Activated naive CD8-positive, alpha-beta T cell treated with anti-CD3 and anti-CD28 coated beads, Interleukin-2, amount 10 ng/mL, durations not matched to agents 7 days and 5 days (primary cell): ENCODE data around the gene TAF10. TPM values are rescaled to one million over a fixed set of nuclear protein-coding genes. Genes with fewer than 3 reads are reported as not detected.

Experiments used
- ATAC-seq: fragments of 150-1000 bp; cut with Tn5 transposase; one replicate; pipeline ENCODE4 v1.10.0; 2021; ENCODE audit warnings: low read depth, moderate library complexity
- POLR2A ChIA-PET: fragments of 350-600 bp; sonication (Branson Sonifier 250); formaldehyde crosslinking; loops from one replicate; lab custom pipeline; 2021; ENCODE audit warnings: antibody characterized with exemption; lab: Charles Lee
- DNase-seq: peaks from one replicate; pipeline ENCODE4 v3.0.0; 2021
- H3K27ac Mint-ChIP-seq: one replicate; pipeline ENCODE4 v1.8.0; 2022; ENCODE audit warnings: mild to moderate bottlenecking, mixed read lengths
- H3K27me3 Mint-ChIP-seq: one replicate; pipeline ENCODE4 v1.8.0; 2022; ENCODE audit warnings: mild to moderate bottlenecking, moderate library complexity, mixed read lengths
- H3K36me3 Mint-ChIP-seq: one replicate; pipeline ENCODE4 v1.8.0; 2021; ENCODE audit warnings: mild to moderate bottlenecking, mixed read lengths
- H3K4me1 Mint-ChIP-seq: one replicate; pipeline ENCODE4 v1.8.0; 2021; ENCODE audit warnings: mixed read lengths
- H3K4me3 Mint-ChIP-seq: one replicate; pipeline ENCODE4 v1.8.0; 2022; ENCODE audit warnings: mild to moderate bottlenecking, moderate library complexity, mixed read lengths
- H3K9me3 Mint-ChIP-seq: one replicate; pipeline ENCODE4 v1.8.0; 2021; ENCODE audit warnings: mixed read lengths
- total RNA-seq, 2 experiments: library from RNA; stranded (reverse); gene quantifications; one replicate each; pipeline ENCODE4 v1.2.3, GENCODE V29; 2021

The TAF10 gene
- total RNA-seq, 2 experiments from 2014 or later, result 154 to 156 TPM

DNA sequence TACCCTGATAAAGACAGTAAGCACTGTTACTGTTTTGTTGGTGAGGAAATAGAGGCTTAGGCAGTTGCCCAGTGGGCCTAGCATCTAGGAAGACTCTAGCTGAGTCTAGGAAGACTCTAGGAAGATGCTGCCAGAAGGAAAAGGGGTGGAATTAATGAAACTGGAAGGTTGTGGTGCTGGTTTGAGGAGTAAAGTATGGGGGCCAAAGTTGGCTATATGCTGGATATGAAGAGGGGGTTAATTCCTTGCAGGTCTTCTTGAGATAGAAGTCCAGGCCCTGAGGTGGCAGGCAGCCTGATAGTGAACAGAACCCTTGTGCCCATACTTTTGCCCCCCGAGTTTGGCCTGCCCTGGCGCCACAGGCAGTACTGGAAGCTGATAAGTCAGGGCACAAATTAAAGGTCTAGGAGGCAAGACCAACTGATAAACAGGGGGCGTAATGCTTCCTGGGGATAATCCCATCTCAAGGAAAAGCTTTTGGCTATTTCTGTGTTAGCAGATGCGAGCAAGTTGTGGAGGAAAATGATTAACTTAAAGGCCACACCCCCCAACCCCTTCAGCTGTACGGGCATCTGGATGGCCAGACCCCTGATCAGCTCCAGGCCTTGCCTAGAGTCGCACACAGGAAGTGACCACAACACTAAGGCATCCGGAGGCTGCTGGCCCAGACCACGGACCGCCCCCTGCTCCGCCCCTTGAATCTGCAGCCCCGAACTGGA lies 5.4 kb downstream of the TAF10 start:
- Mint-ChIP-seq H3K27ac (no peak overlapping the region), H3K4me1 (peaks cover 45% of the 10 kb centered on the region)
- peak; percentile 79 for DNase-seq

DNA sequence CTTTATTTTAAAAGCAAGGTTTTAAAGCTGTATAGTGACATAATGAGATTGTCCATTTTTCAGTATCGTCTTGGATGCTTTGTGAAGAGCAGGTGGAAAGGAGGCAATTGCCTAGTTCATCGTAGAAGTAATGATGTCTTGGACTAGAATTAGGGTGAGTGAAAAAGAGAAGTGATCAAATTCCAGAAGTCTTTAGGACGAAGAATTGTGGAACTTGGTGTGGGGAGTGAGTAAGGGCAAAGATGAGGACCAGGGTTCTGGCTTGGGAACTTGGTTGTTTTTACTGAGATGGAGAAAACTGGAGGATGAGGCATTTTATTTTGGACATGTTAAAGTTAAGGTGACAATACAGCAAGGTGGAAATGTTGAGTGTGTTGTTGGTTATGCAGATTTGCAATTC lies 7.2 kb downstream of the TAF10 start:
- Mint-ChIP-seq H3K27me3 (no peaks in the 10 kb centered on the region), H3K36me3 (peaks cover 21% of the 10 kb centered on the region), H3K4me3 (no peak overlapping the region), H3K9me3 (no peaks in the 10 kb centered on the region), H3K4me1 (peaks cover 35% of the 10 kb centered on the region), H3K27ac (no peak overlapping the region)
- DNase-seq, result no peak
- no peak for ATAC-seq
- POLR2A ChIA-PET, result interaction anchor here (0.8 to 9.4 kb wide), 10 partner anchors 15 to 215 kb away, joined by 3 to 95 read pairs (median 4); partner anchors contain the start of genes MRPL17, SMPD1 and TPP1

More for the DNA sequence above, 5.4 kb downstream of the TAF10 start:
- Mint-ChIP-seq H3K36me3 (peaks cover 26% of the 10 kb centered on the region), H3K9me3 (no peaks in the 10 kb centered on the region), H3K27me3 (no peaks in the 10 kb centered on the region), H3K4me3 (no peak overlapping the region)
- POLR2A ChIA-PET, result interaction anchor here (0.9 to 9.4 kb wide), 5 partner anchors 14 to 204 kb away, joined by 3 to 95 read pairs (median 3); partner anchors contain the start of gene TPP1
- peak; percentile 19 for ATAC-seq

DNA sequence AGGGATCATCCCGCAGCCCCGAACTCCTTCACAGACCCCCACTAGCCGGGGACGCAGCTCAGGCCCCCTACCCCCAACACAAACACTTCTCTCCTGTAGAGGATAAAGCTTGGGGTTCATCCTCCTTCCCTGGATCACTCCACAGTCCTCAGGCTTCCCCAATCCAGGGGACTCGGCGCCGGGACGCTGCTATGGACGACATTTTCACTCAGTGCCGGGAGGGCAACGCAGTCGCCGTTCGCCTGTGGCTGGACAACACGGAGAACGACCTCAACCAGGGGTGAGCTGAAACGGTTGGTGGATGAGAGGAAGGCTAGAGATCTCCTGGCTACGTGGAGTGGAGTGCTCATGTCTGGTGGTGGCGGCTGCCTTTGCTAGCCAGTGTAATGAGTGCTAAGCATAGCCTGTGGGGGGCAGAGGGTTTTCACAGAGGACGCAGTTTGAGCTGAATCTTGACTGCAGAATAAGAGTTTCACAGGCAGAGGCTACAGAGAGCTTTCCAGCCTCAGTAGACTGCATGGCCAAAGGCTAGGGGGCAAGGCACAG lies 7.9 kb downstream of the TAF10 start:
- DNase-seq, result peak; percentile 63
- H3K4me1 Mint-ChIP-seq, result peaks cover 38% of the 10 kb centered on the region
- H3K36me3 Mint-ChIP-seq, result peaks cover 20% of the 10 kb centered on the region
- peak; percentile 59 for ATAC-seq
- no peaks in the 10 kb centered on the region for H3K27me3 Mint-ChIP-seq
- POLR2A ChIA-PET, result interaction anchor here (0.8 to 9.4 kb wide), 12 partner anchors 16 to 214 kb away, joined by 3 to 95 read pairs (median 4); partner anchors contain the start of genes ARFIP2, MRPL17, SMPD1 and TIMM10B
- H3K4me3 Mint-ChIP-seq, result no peak overlapping the region
- no peak overlapping the region for H3K27ac Mint-ChIP-seq
- H3K9me3 Mint-ChIP-seq, result no peaks in the 10 kb centered on the region

DNA sequence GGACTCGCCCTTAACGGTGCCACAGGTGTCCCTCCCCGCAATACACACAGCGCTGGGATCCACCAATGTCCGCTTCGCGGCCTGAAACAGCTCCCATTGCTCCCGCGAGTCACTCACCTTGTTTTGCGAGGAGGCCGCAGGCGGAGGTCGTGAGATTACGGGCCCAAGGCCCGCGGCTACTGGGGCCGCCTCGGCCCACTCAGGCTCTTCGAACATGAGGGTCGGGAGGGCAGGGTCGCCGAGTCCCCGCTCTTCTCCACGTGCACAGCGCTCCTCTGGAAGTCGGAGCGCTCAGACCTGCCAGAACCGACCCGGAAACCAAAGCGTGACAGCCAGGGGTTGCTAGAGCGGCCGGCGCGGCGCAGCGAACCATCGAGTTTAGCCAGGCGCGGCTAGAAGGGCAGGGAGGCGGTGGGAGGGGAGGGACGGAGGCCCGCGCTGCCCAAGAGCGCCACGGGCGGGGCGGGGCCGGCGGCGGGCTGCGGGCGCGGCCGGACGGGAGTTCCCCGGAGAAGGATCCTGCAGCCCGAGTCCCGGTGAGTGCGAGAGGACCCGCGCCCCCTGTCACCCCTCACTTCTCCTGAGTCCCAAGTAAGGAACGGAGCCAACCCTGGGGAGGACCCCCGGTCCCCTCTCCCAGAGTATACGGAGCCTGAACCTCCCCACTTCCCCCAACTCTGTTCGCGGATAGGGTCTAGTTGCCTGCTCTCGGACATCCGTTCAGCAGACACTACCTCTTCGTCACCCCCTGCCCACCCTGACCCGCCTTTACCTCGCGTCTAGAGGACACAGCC lies 8.5 kb downstream of the TAF10 start, which contains the start of the genes ILK and RRP8:
Gene ILK (plus strand): TSS at position 488 of the 794 bp plus-strand sequence. CDS start 498 bp downstream, outside the sequence.
Gene RRP8 (minus strand): TSS at position 330 of the 794 bp plus-strand sequence. CDS start 114 bp downstream, at position 216.
- DNase-seq (peak; percentile 90), ATAC-seq (peak; percentile 75)
- Mint-ChIP-seq H3K27me3 (no peaks in the 10 kb centered on the region), H3K36me3 (peaks cover 18% of the 10 kb centered on the region), H3K9me3 (no peaks in the 10 kb centered on the region), H3K4me1 (peaks cover 35% of the 10 kb centered on the region), H3K4me3 (no peak within 1 kb of the TSS), H3K27ac (no peak within 1 kb of the TSS)
- POLR2A ChIA-PET, result interaction anchor here (0.7 to 9.4 kb wide), 19 partner anchors 8 to 143 kb away, joined by 3 to 95 read pairs (median 4); partner anchors contain the start of genes ARFIP2, MRPL17, TAF10 and TIMM10B

DNA sequence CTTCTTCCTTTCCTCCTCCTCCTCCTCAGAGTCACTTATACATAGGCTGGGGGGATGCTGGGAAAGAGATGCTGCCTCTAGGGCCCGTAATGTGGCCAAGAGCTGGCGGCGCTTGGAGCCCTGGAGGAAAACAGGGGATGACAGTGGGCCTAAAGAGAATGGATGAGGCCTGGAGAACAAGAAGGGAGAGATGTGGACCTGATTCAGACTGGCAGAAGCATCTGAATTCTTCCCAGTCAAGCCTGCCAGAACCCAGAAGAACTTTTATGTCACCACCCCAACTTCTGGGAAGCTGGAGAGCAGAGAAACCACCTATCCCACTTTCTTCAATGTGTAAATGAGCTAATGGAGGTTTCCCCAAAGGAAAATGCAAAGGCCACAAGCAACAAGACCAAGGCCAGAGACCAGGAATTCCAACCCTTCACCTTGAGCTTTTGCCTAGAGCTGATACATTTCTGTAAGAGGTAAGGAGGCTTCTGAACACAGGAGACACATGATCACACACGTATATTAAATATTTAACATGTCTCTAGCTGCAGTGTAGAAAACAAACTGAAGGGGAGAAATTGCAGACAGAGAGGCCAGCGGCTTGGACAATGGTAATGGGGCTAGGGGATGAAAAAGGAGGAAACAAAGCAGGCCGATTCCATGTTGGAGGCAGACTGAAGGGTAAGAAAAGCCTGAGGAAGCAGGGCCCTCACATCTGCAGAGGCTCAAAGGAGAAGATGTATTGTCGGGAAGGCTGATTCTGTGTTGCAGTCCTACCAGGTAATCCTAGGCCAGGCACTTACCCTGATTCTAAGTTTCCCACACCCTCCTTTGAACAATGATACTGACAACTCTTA lies 9.7 kb downstream of the TAF10 start:
- peak overlapping the region; percentile 74 for H3K27ac Mint-ChIP-seq

DNA sequence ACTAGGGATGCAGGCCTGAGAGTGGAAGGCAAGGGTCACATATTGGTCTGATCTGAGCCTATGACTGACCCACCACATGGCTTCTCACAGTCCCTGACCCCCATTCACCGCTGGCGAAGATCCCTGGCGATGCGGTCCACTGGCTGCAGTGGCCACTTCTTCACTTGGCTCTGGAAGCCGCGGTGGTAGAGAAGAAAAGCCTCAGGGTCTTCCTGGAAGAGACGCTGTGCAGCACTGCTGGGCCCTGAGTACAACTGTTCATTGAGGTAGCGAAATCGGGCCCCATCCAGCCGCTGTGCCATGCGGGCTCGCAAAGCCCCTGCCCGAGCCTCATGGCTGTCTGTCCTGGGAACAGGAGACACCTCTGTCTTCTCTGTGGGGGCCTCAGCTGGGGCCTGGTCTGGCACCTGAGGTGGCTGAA lies 11.0 kb downstream of the TAF10 start:
- Mint-ChIP-seq H3K4me1 (peaks cover 23% of the 10 kb centered on the region), H3K27me3 (no peaks in the 10 kb centered on the region), H3K27ac (no peak overlapping the region), H3K36me3 (peaks cover 22% of the 10 kb centered on the region), H3K9me3 (no peaks in the 10 kb centered on the region), H3K4me3 (no peak overlapping the region)
- POLR2A ChIA-PET, result no interaction called here
- DNase-seq (no peak), ATAC-seq (no peak)

More for the DNA sequence above, 9.7 kb downstream of the TAF10 start:
- Mint-ChIP-seq H3K4me3 (no peak overlapping the region), H3K4me1 (peaks cover 28% of the 10 kb centered on the region), H3K27me3 (no peaks in the 10 kb centered on the region), H3K9me3 (no peaks in the 10 kb centered on the region), H3K36me3 (peaks cover 23% of the 10 kb centered on the region)
- POLR2A ChIA-PET, result interaction anchor here (0.7 to 9.4 kb wide), 12 partner anchors 9 to 145 kb away, joined by 3 to 95 read pairs (median 4); partner anchors contain the start of genes ARFIP2, MRPL17, TAF10 and TIMM10B
- DNase-seq (no peak), ATAC-seq (no peak)

DNA sequence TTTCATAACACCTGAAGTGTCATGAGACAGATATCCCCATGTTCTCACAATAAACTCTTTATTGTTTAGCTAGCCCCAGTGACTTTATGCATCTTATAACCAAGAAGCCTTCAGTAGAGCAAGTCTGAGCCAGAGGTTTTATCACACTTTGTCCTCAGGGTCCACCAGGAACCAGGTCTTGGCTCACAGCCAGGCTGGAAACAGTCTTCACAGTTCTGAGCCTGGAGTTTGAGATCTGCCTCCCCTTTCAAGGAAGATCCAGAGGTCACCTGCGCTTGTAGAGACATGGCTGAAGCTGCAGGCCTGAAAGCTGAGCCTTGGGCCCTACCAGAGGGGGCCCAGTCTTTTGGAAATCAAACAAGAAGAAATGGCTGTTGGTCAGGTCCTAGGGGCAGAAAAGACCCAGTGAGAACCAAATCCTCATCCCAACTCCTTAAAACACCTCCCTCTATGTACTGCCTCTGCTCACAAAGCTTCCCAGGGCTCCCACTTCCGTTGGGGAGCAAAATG lies 12.1 kb downstream of the TAF10 start:
- Mint-ChIP-seq H3K4me1 (peaks cover 22% of the 10 kb centered on the region), H3K9me3 (no peaks in the 10 kb centered on the region), H3K36me3 (peaks cover 24% of the 10 kb centered on the region), H3K27me3 (no peaks in the 10 kb centered on the region), H3K27ac (no peak overlapping the region), H3K4me3 (no peak overlapping the region)
- no peak for DNase-seq
- ATAC-seq, result no peak
- POLR2A ChIA-PET, result interaction anchor here (1.0 to 1.8 kb wide), 2 partner anchors 12 to 83 kb away, joined by 3 to 4 read pairs; partner anchors contain the start of genes MRPL17 and TAF10

DNA sequence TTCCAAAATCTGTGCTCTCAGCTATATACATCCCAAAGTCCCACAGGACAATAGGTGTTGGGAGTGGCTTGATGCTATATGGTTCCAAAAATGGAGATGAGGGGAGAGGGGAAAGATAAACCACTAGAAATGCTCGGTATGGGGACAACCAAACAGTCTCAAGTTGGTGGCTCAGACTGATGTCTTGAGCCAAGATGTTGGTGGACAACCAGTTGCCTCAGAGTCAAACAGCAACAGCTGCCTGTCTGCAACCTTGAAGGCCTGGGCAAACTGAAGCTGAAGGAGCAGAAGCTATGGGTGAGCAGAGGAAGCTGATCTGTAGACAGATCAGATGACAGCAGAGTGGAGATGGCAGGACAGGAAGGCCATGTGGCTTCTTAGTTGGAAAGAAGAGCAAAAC lies 12.6 kb downstream of the TAF10 start:
- POLR2A ChIA-PET, result interaction anchor here (1.8 kb wide), 1 partner anchor 84 kb away, joined by 4 read pairs; the partner anchor contains the start of gene MRPL17
- ATAC-seq, result no peak
- Mint-ChIP-seq H3K27ac (peak overlapping the region; percentile 35), H3K4me1 (peaks cover 25% of the 10 kb centered on the region), H3K27me3 (no peaks in the 10 kb centered on the region), H3K36me3 (peaks cover 25% of the 10 kb centered on the region), H3K4me3 (no peak overlapping the region), H3K9me3 (no peaks in the 10 kb centered on the region)
- DNase-seq, result no peak

DNA sequence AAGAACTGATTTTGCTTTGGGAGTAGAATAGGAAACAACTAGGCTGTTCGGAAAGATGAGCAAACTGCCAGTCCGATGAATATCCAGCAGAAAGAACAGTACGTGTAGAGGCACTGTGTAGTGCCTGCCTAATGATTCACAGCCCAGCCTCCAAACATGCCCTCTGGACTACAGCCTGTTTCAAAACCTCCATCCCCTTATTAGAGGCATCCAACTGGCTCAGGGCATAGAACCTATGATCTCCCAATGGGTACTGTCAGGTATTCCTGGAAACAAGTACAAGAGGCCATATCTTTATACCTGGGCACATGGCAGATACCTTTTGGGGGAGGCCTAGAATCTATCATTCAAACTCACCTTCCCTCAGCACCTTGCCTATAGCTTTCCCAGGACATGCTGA lies 13.5 kb downstream of the TAF10 start:
- Mint-ChIP-seq H3K27me3 (no peaks in the 10 kb centered on the region), H3K4me3 (no peak overlapping the region), H3K9me3 (no peaks in the 10 kb centered on the region), H3K4me1 (peaks cover 30% of the 10 kb centered on the region), H3K27ac (no peak overlapping the region), H3K36me3 (peaks cover 31% of the 10 kb centered on the region)
- DNase-seq (no peak), ATAC-seq (no peak)
- POLR2A ChIA-PET, result no interaction called here

DNA sequence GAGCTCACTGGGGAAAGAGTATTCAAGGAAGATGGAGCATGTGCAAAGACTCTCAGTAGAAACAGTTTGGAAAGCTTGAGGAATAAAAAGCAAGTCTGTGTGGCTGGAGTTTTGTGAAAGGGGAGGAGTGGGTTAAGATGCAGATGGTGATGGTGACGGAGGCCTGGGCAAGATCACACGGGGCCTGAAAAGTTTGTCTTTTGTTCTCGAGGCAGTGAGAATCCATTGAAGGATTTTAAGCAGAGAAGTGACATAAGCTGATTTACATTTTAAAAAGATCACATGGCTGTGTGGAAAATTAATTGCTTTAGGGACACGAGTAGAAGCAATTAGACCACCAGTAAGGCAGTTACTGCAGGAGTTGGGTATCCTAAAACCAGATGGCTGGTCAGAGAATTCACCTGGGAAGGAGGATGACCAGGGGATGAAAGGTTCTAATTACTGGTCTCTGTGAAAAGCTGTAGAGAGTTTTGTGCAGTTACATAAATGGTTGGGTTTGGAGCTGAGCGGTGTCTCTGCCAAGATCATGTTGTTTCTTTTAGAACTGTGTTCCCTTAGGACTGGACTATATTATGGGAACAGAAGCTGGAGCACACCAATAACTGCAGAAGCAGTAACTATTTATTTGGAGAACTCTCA lies 15.7 kb downstream of the TAF10 start:
- H3K4me3 Mint-ChIP-seq, result no peak overlapping the region
- ATAC-seq (no peak), DNase-seq (no peak)
- peaks cover 42% of the 10 kb centered on the region for H3K36me3 Mint-ChIP-seq
- POLR2A ChIA-PET, result no interaction called here
- H3K27ac Mint-ChIP-seq, result peak overlapping the region; percentile 10
- peaks cover 22% of the 10 kb centered on the region for H3K4me1 Mint-ChIP-seq
- H3K27me3 Mint-ChIP-seq, result no peaks in the 10 kb centered on the region
- no peaks in the 10 kb centered on the region for H3K9me3 Mint-ChIP-seq

DNA sequence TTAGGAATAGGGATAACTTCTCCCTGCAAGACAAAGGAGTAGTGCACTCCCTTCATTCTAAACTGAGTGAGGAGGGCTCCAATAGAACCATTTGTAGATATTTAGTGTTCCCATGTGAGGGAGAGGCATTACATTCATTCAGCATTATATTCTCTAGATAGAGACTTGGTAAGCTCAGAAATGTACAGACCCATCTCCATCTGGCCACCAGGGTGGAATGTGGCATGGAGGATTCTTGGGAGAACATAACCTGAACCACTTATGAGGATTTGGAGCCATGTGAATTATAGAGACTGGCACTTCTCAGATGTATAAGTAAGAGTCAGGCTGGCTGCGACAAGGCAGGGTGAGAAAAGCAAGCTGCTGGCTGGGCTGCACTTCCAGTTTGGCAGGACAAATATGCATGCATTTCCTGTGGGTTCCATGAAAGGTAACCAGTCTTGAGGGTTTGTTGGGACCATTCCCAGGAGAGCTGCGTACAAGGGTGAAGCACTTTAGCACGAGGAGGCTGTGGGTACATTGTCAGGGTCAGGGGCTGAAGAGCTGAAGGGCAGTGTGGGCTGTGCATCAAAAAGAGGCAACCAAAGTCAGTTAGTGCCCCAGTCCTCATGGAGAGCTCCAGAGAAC lies 17.8 kb downstream of the TAF10 start:
- Mint-ChIP-seq H3K27me3 (no peaks in the 10 kb centered on the region), H3K27ac (no peak overlapping the region), H3K4me1 (peaks cover 18% of the 10 kb centered on the region), H3K36me3 (peaks cover 37% of the 10 kb centered on the region), H3K4me3 (no peak overlapping the region), H3K9me3 (no peaks in the 10 kb centered on the region)
- POLR2A ChIA-PET, result interaction anchor here (0.5 kb wide), 1 partner anchor 78 kb away, joined by 3 read pairs; no protein-coding TSS in a partner anchor
- DNase-seq (no peak), ATAC-seq (no peak)
